ENCODE results near the gene HOXC6.

DNA sequence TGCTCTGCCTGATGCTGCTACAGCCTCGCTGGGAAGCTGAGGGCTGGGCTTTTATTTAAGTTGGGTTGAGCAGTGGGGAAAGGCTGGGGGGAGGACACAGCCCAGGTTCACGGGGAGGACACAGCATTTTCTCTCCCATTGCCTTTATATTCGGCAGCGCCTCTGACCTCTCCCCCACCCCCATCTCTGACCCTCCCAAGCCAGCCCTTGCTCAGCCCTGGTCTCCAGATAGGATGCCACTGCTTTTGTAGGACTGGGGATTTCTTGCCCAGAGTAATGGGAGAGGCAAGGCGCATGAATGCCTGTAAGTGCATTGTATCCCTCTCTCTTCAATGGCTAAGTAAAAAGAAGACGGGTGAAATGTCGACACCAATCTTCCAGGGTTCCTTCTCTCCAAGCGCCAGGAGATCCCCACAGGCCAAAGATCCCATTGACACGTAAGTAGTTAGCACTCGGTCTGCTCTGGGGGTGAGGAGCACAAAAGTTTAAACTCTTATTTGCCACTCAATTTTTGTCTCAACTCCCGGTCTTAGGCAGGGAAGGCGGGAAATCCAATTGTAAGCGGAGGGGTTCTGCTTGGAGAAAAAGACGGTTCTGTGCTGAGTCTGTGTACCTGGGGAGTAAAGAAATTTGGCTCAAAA, 30.0 kb downstream of the HOXC6 start:
- TF ChIP-seq POLR2A (IDR thresholded peaks at IDR 0.05; ENCODE audit: low read depth, low read length) (no peak), EZH2 (IDR thresholded peaks at IDR 0.05; ENCODE audit: borderline replicate concordance, low read depth, low read length, severe bottlenecking) (no peak)
- TF ChIP-seq, protein P1, sequence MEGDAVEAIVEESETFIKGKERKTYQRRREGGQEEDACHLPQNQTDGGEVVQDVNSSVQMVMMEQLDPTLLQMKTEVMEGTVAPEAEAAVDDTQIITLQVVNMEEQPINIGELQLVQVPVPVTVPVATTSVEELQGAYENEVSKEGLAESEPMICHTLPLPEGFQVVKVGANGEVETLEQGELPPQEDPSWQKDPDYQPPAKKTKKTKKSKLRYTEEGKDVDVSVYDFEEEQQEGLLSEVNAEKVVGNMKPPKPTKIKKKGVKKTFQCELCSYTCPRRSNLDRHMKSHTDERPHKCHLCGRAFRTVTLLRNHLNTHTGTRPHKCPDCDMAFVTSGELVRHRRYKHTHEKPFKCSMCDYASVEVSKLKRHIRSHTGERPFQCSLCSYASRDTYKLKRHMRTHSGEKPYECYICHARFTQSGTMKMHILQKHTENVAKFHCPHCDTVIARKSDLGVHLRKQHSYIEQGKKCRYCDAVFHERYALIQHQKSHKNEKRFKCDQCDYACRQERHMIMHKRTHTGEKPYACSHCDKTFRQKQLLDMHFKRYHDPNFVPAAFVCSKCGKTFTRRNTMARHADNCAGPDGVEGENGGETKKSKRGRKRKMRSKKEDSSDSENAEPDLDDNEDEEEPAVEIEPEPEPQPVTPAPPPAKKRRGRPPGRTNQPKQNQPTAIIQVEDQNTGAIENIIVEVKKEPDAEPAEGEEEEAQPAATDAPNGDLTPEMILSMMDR (IDR thresholded peaks at IDR 0.05; ENCODE audit: extremely low read depth in 1 of 2, insufficient read depth in 1 of 2, low read depth in 1 of 2, low read length in 2 of 2), result no peak
